H1 (cell line): ENCODE results near the gene PCDHA1. TPM values are rescaled to one million over a fixed set of nuclear protein-coding genes. Genes with fewer than 3 reads are reported as not detected.

Experiments
- CREB1 ChIP-seq: IDR thresholded peaks from 2 replicates; pipeline ENCODE4 v1.6.1; 2012; ENCODE audit warnings: inconsistent platforms
- CTCF ChIP-seq, 3 experiments: IDR thresholded peaks; 1 replicate in 2 of 3; 2 replicates in 1 of 3; pipeline versions ENCODE4 v1.5.1 to v1.6.1; 2011; ENCODE audit warnings: low read length in 3 of 3, mild to moderate bottlenecking in 3 of 3, inconsistent platforms in 2 of 3, low read depth in 1 of 3, moderate library complexity in 1 of 3; ENCODE audit not compliant: insufficient read depth in 1 of 3; ENCODE audit errors: control extremely low read depth in 1 of 3
- MAFK ChIP-seq: IDR thresholded peaks from 2 replicates; pipeline ENCODE4 v1.6.1; 2012; ENCODE audit warnings: low read depth, mild to moderate bottlenecking, improper control_type of control experiment, low read length
- POU5F1 ChIP-seq: IDR thresholded peaks from 2 replicates; pipeline ENCODE4 v1.6.1; 2011; ENCODE audit warnings: low read depth, mild to moderate bottlenecking, low read length, moderate library complexity
- polyA plus RNA-seq, 7 experiments: library from polyadenylated mRNA; depleted of rRNA in 3 of 7; stranded (reverse) in 5 of 7; unstranded in 2 of 7; fragments of >200 nt in 5 of 7; fragments of 200-250 nt in 2 of 7; gene quantifications; 1 replicate in 5 of 7; 2 replicates in 1 of 7; 4 replicates in 1 of 7; pipeline versions ENCODE4 v1.2.1 to v1.2.3, GENCODE V29; 2011 to 2013; ENCODE audit warnings: missing spikeins in 2 of 7, mixed read lengths in 2 of 7
- total RNA-seq: library from RNA; stranded (reverse); fragmentation: NEBNext Ultra II Directional; extraction: Animal tissue kit (Norgen Biotek cat#: 25700); gene quantifications from 2 replicates; pipeline ENCODE4 v1.2.1, GENCODE V29; 2021

The PCDHA1 gene
- total and polyA plus RNA-seq, 2 of the 8 experiments (the other 6 are each of a cell fraction or from before 2014, with no cell fraction given): 0.23 to 0.50 TPM

- TF ChIP-seq CTCF (IDR thresholded peaks at IDR 0.05; ENCODE audit: control extremely low read depth in 1 of 3, insufficient read depth in 1 of 3, low read depth in 1 of 3, low read length in 3 of 3): no peak
- TF ChIP-seq MAFK: no peak
- no peak for TF ChIP-seq CREB1
- TF ChIP-seq POU5F1: no peak
Measured at GRCh38 chr5:141031006-141031405, 245.1 kb downstream of the PCDHA1 start (continued).
